OCI-LY3 (cell line): ENCODE results near the gene LSM12.
A peak's percentile ranks its signal among the peaks of the same experiment; 100 is the strongest.

Experiments used
- H2AFZ ChIP-seq: fragments of 200-600, 300-600 bp; shearing (Covaris generic); 2 replicates; pipeline ENCODE4 v1.6.0; 2014; ENCODE audit warnings: antibody characterized with exemption, low read depth, low read length
- H3K27ac ChIP-seq: fragments of 200-600, 300-600 bp; sonication (generic); 2 replicates; pipeline ENCODE4 v1.5.1; 2014; ENCODE audit warnings: mild to moderate bottlenecking, low read length, moderate library complexity, mixed read lengths
- H3K27me3 ChIP-seq: fragments of 200-600, 300-600 bp; sonication (generic); 2 replicates; pipeline ENCODE4 v1.6.1; 2014; ENCODE audit warnings: low read depth, low read length, mixed read lengths
- H3K36me3 ChIP-seq: fragments of 200-600, 300-600 bp; sonication (generic); replicated peaks from 2 replicates; pipeline ENCODE3; 2014; ENCODE audit warnings: low read depth, low read length, mixed read lengths
- H3K4me1 ChIP-seq: fragments of 300-600, 200-600 bp; sonication (generic); 2 replicates; pipeline ENCODE4 v1.6.1; 2014; ENCODE audit warnings: low read length, mixed read lengths
- H3K4me2 ChIP-seq: fragments of 200-600, 300-600 bp; sonication (generic); 2 replicates; pipeline ENCODE4 v1.6.1; 2014; ENCODE audit warnings: low read length, mixed read lengths
- H3K4me3 ChIP-seq: fragments of 300-600, 200-600 bp; sonication (generic); 2 replicates; pipeline ENCODE4 v1.5.1; 2014; ENCODE audit warnings: antibody characterized with exemption, mild to moderate bottlenecking, low read length, moderate library complexity
- H3K79me2 ChIP-seq: fragments of 300-600, 200-600 bp; shearing (Covaris generic); 2 replicates; pipeline ENCODE4 v1.6.1; 2014; ENCODE audit warnings: mild to moderate bottlenecking, low read length, mixed read lengths
- H3K9ac ChIP-seq: fragments of 300-600, 200-600 bp; shearing (Covaris generic); 2 replicates; pipeline ENCODE4 v1.6.0; 2014; ENCODE audit warnings: mild to moderate bottlenecking, low read length, moderate library complexity
- H3K9me3 ChIP-seq: fragments of 200-600, 300-600 bp; shearing (Covaris generic); 2 replicates; pipeline ENCODE4 v1.6.1; 2014; ENCODE audit warnings: low read length, mixed read lengths; ENCODE audit not compliant: insufficient read depth
- H4K20me1 ChIP-seq: fragments of 200-600, 300-600 bp; sonication (generic); 2 replicates; pipeline ENCODE4 v1.6.1; 2016; ENCODE audit warnings: low read length, mixed read lengths; ENCODE audit not compliant: insufficient read depth
- CTCF ChIP-seq: fragments of 200-600, 300-600 bp; sonication (generic); IDR thresholded peaks from 2 replicates; pipeline ENCODE4 v1.5.1; 2014; ENCODE audit warnings: antibody characterized with exemption, low read length, low read depth
- EZH2phosphoT487 ChIP-seq: fragments of 200-600 bp; shearing (Covaris generic); IDR thresholded peaks from 2 replicates; pipeline ENCODE4 v1.6.1; 2018; ENCODE audit warnings: antibody characterized with exemption, mixed run types, low read depth

The LSM12 gene

GRCh38 chr17:44066204-44066930 is at the start of gene LSM12:
Gene LSM12 (minus strand): TSS chr17:44066671. CDS start chr17:44066587, 84 bp downstream.
- peak within 1 kb of the TSS; percentile 12; the same call in 1 of the 2 replicates for H2AFZ ChIP-seq

GRCh38 chr17:44115585-44116415 is 49.3 kb upstream of the LSM12 start:
- Histone ChIP-seq H3K9me3 (no peaks in the 10 kb centered on the region), H3K4me1 (peaks cover 13% of the 10 kb centered on the region), H3K4me2 (no peak overlapping the region), H3K27me3 (no peaks in the 10 kb centered on the region), H3K79me2 (no peaks in the 10 kb centered on the region), H3K9ac (no peak overlapping the region), H2AFZ (no peak overlapping the region), H3K4me3 (no peak overlapping the region), H3K27ac (no peak overlapping the region), H4K20me1 (peaks cover 9% of the 10 kb centered on the region; the same call in 1 of the 2 replicates), H3K36me3 (no peaks in the 10 kb centered on the region)
- TF ChIP-seq EZH2phosphoT487 (no peak), CTCF (peak; percentile 61)

More at GRCh38 chr17:44066204-44066930, at the start of gene LSM12:
- peaks cover 61% of the 10 kb centered on the region for H3K79me2 ChIP-seq
- H3K4me3 ChIP-seq: peak within 1 kb of the TSS; percentile 95
- H3K4me2 ChIP-seq: peak within 1 kb of the TSS; percentile 74
- no peaks in the 10 kb centered on the region for H3K9me3 ChIP-seq
- TF ChIP-seq EZH2phosphoT487 (no peak), CTCF (no peak)
- H3K36me3 ChIP-seq: peaks cover 22% of the 10 kb centered on the region
- H3K27me3 ChIP-seq: no peaks in the 10 kb centered on the region
- H3K4me1 ChIP-seq: peaks cover 21% of the 10 kb centered on the region
- H3K27ac ChIP-seq: peak within 1 kb of the TSS; percentile 89
- H3K9ac ChIP-seq: peak within 1 kb of the TSS; percentile 94
- H4K20me1 ChIP-seq: 0 out of 2 replicates have a peak, but pooled peaks cover 3% of the 10 kb centered on the region

- Histone ChIP-seq H3K4me2 (no peak overlapping the region), H3K9me3 (no peaks in the 10 kb centered on the region), H3K4me3 (no peak overlapping the region), H3K4me1 (peaks cover 19% of the 10 kb centered on the region), H4K20me1 (peaks cover 9% of the 10 kb centered on the region; the same call in 1 of the 2 replicates), H2AFZ (no peak overlapping the region), H3K27ac (no peak overlapping the region), H3K27me3 (no peaks in the 10 kb centered on the region), H3K36me3 (no peaks in the 10 kb centered on the region), H3K79me2 (no peaks in the 10 kb centered on the region), H3K9ac (no peak overlapping the region)
- no peak for TF ChIP-seq CTCF
- TF ChIP-seq EZH2phosphoT487: no peak
These were observed 47.7 kb upstream of the LSM12 start for GRCh38 chr17:44113868-44114840.
